Gastroesophageal sphincter (tissue), 4 donors: Measurements from ENCODE around the gene OCA2. TPM values are rescaled to one million over a fixed set of nuclear protein-coding genes. Genes with fewer than 3 reads are reported as not detected.

Source experiments
- ATAC-seq: fragments of 150-250 bp; one replicate; pipeline ENCODE4 v1.9.1; 2016; ENCODE audit warnings: mild to moderate bottlenecking, moderate library complexity
- H3K27ac ChIP-seq, 4 donors: fragments of 200-600 bp; sonication (generic) in 3 of 4; 1 replicate in 3 of 4; 2 replicates in 1 of 4; pipeline ENCODE4 v1.5.1; 2016 to 2019
- H3K27me3 ChIP-seq: fragments of 200-600 bp; sonication (generic); one replicate; pipeline ENCODE4 v1.5.1; 2019
- H3K36me3 ChIP-seq, 2 donors: fragments of 200-600 bp; sonication (generic); one replicate each; pipeline ENCODE4 v1.5.1; 2019; ENCODE audit warnings: control low read depth in 1 of 2
- H3K4me1 ChIP-seq, 3 donors: fragments of 200-600 bp; sonication (generic); 1 replicate in 2 of 3; 2 replicates in 1 of 3; pipeline ENCODE4 v1.5.1; 2016 to 2019; ENCODE audit warnings: control low read depth in 2 of 3
- H3K4me3 ChIP-seq, 2 donors: fragments of 200-600 bp; sonication (generic); one replicate each; pipeline ENCODE4 v1.5.1; 2019; ENCODE audit warnings: mild to moderate bottlenecking in 1 of 2, moderate library complexity in 1 of 2
- H3K9me3 ChIP-seq, 3 donors: fragments of 200-600 bp; sonication (generic); one replicate each; pipeline ENCODE4 v1.5.1; 2017 to 2019; ENCODE audit warnings: control low read depth in 2 of 3
- CTCF ChIP-seq, 4 experiments: fragments of 200-600 bp in 2 of 4; fragments of 450-650 bp in 2 of 4; sonication (generic) in 1 of 4; IDR thresholded peaks; one replicate each; pipeline ENCODE4 v1.5.1; 2017 to 2019; ENCODE audit warnings: antibody characterized with exemption in 4 of 4, mild to moderate bottlenecking in 2 of 4, moderate library complexity in 2 of 4
- EP300 ChIP-seq: sonication (generic); formaldehyde crosslinking; IDR thresholded peaks from one replicate; pipeline ENCODE4 v1.6.1; 2017; ENCODE audit warnings: antibody characterized with exemption, mild to moderate bottlenecking
- POLR2A ChIP-seq, 2 donors: fragments of 450-650 bp; IDR thresholded peaks; one replicate each; pipeline ENCODE4 v1.6.1; 2017; ENCODE audit warnings: antibody characterized with exemption in 2 of 2, mild to moderate bottlenecking in 2 of 2, moderate library complexity in 1 of 2
- POLR2AphosphoS5 ChIP-seq: sonication (generic); formaldehyde crosslinking; IDR thresholded peaks from one replicate; pipeline ENCODE4 v1.6.1; 2017; ENCODE audit warnings: antibody characterized with exemption
- WGBS, 2 donors: methylation state at CpG; one replicate each; pipeline ENCODE4 v1.1.5; 2018; ENCODE audit warnings: low coverage in 1 of 2; 5-methylcytosine and 5-hydroxymethylcytosine counted together
- total RNA-seq, 4 donors: library from RNA; depleted of rRNA; stranded (reverse); fragments of >200 nt; gene quantifications; one replicate each; pipeline ENCODE4 v1.1.0, GENCODE V29; 2016

The OCA2 gene
- total RNA-seq, 4 donors from 2014 or later = 0.40 to 2.0 (median 1.1) TPM; not detected in 1

DNA sequence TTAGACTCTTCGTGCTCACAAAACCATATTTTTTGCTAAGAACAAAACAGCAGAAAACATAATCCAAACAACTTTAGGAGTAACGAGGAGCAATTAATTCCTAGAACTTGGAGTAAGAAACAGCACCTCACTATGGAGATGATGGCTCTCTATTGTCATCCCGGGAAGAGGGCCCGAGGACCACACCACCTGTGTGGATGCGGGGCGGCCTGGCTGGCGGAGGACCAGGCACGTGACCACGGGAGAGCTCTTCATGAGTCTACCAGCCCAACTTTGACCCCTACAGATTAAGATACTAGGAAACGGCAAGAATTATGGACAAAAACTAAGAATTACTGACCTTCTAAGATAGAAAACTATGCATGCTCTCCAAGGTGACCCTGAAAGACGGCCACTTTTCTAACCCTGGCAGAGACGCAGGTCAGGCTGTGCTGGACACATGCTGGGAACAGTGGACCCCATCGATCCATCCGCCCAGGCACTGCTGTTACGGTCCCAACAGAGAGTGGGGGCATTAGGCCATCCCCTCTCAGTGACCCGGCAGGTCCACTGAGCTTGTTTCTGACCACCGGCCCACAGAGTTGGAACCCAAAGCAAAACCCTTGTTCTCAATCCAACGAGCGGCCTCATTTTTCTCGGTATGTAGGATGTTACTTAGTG lies 13.1 kb upstream of the OCA2 start:
- H3K27me3 ChIP-seq = peaks cover 5% of the 10 kb centered on the region
- H3K4me3 ChIP-seq = no peak overlapping the region
- H3K27ac ChIP-seq = no peak overlapping the region
- peaks cover 0 to 24% (median 0%) of the 10 kb centered on the region in 3 donors for H3K4me1 ChIP-seq
- WGBS, 2 donors = 86 to 92% methylated on average over 7 to 13 of the region's 20 CpGs
- H3K36me3 ChIP-seq = peaks cover 0 to 62% of the 10 kb centered on the region in 2 donors
- TF ChIP-seq POLR2A (IDR thresholded peaks at IDR 0.05) = no peak
- TF ChIP-seq POLR2AphosphoS5 = no peak
- no peak for TF ChIP-seq EP300
- TF ChIP-seq CTCF (IDR thresholded peaks at IDR 0.05) = no peak
- no peaks in the 10 kb centered on the region for H3K9me3 ChIP-seq
- no peak for ATAC-seq

GRCh38 chr15:28111543-28111942 lies 12.4 kb upstream of the OCA2 start:
- Histone ChIP-seq H3K4me3 (no peak overlapping the region), H3K9me3 (no peaks in the 10 kb centered on the region), H3K27me3 (peaks cover 6% of the 10 kb centered on the region), H3K4me1 (peaks cover 0 to 30% (median under 1%) of the 10 kb centered on the region in 3 donors), H3K27ac (no peak overlapping the region), H3K36me3 (peaks cover 0 to 55% of the 10 kb centered on the region in 2 donors)
- TF ChIP-seq EP300 = no peak
- no peak for TF ChIP-seq CTCF (IDR thresholded peaks at IDR 0.05)
- TF ChIP-seq POLR2A (IDR thresholded peaks at IDR 0.05) = no peak
- WGBS, 2 donors = 87 to 92% methylated on average over 17 to 22 of the region's 26 CpGs
- ATAC-seq = no peak

GRCh38 chr15:28110481-28110881 lies 11.4 kb upstream of the OCA2 start:
- no peak for TF ChIP-seq CTCF (IDR thresholded peaks at IDR 0.05)
- TF ChIP-seq EP300 = no peak
- TF ChIP-seq POLR2A (IDR thresholded peaks at IDR 0.05) = no peak
- TF ChIP-seq POLR2AphosphoS5 = no peak
- Histone ChIP-seq H3K27ac (peak overlapping the region; percentile 10 to 72 (median 64)), H3K27me3 (peaks cover 16% of the 10 kb centered on the region), H3K4me3 (no peak overlapping the region), H3K4me1 (peaks cover 0 to 36% (median 3%) of the 10 kb centered on the region in 3 donors), H3K9me3 (no peaks in the 10 kb centered on the region), H3K36me3 (peaks cover 0 to 44% of the 10 kb centered on the region in 2 donors)
- 35 to 44% methylated on average over 3 to 5 of the region's 7 CpGs for WGBS, 2 donors
- peak; percentile 26 for ATAC-seq

DNA sequence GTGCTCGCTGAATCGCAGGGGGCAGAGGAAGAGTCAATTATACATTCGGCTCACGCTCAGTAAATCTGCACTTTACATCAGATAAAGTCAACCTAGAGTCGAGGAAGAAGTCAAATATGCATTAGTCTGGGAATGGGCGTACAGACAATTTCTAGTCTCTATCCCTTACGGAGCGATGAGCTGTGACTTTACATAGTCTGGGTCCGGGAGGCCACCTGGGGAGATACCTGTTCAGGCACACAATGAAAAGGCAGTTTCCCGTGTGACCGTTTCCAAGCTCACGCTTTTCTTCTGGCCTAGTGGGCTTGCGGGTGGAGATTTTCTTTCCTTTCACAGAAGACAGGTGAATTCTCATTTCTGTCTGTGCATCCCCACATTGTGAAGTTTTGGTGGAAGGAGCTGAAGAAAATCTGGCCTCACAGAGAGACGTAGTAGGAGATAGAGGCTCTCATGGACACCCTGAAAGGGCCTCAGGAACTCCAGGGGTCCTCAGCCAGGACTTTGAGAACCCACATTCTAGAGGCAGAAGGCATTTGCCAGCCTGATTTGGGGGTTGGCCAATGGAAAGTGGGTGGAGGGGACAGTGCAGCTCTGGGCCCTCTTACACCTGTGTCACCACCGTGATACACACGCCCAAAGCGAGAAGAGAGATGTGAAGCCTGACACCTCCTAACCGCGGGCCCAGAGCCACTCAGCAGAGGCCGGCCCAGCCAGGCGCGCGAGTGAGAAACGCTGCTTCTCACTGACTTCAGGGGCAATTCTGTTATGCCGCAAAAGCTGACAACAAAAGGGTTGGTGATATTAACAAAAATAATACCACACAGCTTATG lies 10.7 kb upstream of the OCA2 start:
- ATAC-seq = peak; percentile 35
- H3K4me1 ChIP-seq = peaks cover 0 to 36% (median 3%) of the 10 kb centered on the region in 3 donors
- H3K4me3 ChIP-seq = no peak overlapping the region
- no peaks in the 10 kb centered on the region for H3K9me3 ChIP-seq
- H3K27me3 ChIP-seq = peaks cover 20% of the 10 kb centered on the region
- peak overlapping the region; percentile 10 to 72 (median 64) for H3K27ac ChIP-seq
- TF ChIP-seq CTCF (IDR thresholded peaks at IDR 0.05) (no peak), POLR2AphosphoS5 (no peak), POLR2A (IDR thresholded peaks at IDR 0.05) (no peak), EP300 (no peak)
- WGBS, 2 donors = 82% methylated on average over 11 to 19 of the region's 25 CpGs
- peaks cover 0 to 38% of the 10 kb centered on the region in 2 donors for H3K36me3 ChIP-seq
